GM12878 (cell line): ENCODE results near the gene TNFSF15. TPM values are rescaled to one million over a fixed set of nuclear protein-coding genes. Genes with fewer than 3 reads are reported as not detected.

Experiments used
- ATAC-seq: fragments of 200-7000 bp; cut with Tn5 transposase; 3 replicates; pipeline ENCODE4 v1.9.1; 2020; ENCODE audit warnings: mild to moderate bottlenecking, moderate library complexity
- BruUV-seq: library from RNA; stranded (reverse); fragments of 400-500 nt; replicated peaks from 2 replicates; lab custom pipeline; 2021; lab: Mats Ljungman, UMichigan
- CTCF ChIA-PET: fragments of 300-600 bp; sonication (Branson Sonifier 250); formaldehyde crosslinking; extraction: SDS; loops from one replicate; lab custom pipeline; 2021; ENCODE audit warnings: inconsistent platforms; lab: Yijun Ruan, JAX
- POLR2A ChIA-PET: fragments of 350-600 bp; formaldehyde crosslinking; extraction: SDS; loops from one replicate; lab custom pipeline; 2021; ENCODE audit warnings: inconsistent platforms; lab: Charles Lee
- RAD21 ChIA-PET: fragments of 300-600 bp; sonication (Branson Sonifier 250); formaldehyde crosslinking; loops from one replicate; lab custom pipeline; 2023; ENCODE audit warnings: antibody characterized with exemption; ENCODE audit not compliant: unreplicated experiment; lab: Charles Lee
- SMC1A ChIA-PET: fragments of 300-600 bp; sonication (Branson Sonifier 250); formaldehyde crosslinking; loops from one replicate; lab custom pipeline; 2023; ENCODE audit not compliant: unreplicated experiment, uncharacterized antibody; lab: Charles Lee
- DNase-seq: peaks from one replicate; pipeline ENCODE4 v3.0.0-alpha.2; 2011; ENCODE audit warnings: low read depth, low spot score
- FAIRE-seq: peaks from 3 replicates; lab custom pipeline; 2011; peaks lifted over from hg19 to GRCh38; lab: Jason Lieb, UNC
- H2AFZ ChIP-seq: 2 replicates; pipeline ENCODE4 v1.6.0; 2011; ENCODE audit warnings: low read depth, low read length, control low read depth; ENCODE audit not compliant: control insufficient read depth
- H3K27ac ChIP-seq: 2 replicates; pipeline ENCODE4 v1.5.1; 2011; ENCODE audit warnings: control low read depth; ENCODE audit not compliant: control insufficient read depth, insufficient read depth
- H3K27me3 ChIP-seq, 2 experiments: replicated peaks in 1 of 2; 2 replicates each; pipeline versions ENCODE4 v1.6.0 to v1.6.1; 2011; ENCODE audit warnings: low read length in 1 of 2; ENCODE audit not compliant: control insufficient read depth in 2 of 2, insufficient read depth in 2 of 2
- H3K36me3 ChIP-seq, 2 experiments: 2 replicates each; pipeline ENCODE4 v1.5.1; 2011; ENCODE audit warnings: low read length in 1 of 2; ENCODE audit not compliant: control insufficient read depth in 2 of 2, insufficient read depth in 2 of 2
- H3K4me1 ChIP-seq: 2 replicates; pipeline ENCODE4 v1.6.1; 2011; ENCODE audit warnings: mild to moderate bottlenecking, low read length, moderate library complexity, mixed read lengths; ENCODE audit not compliant: control insufficient read depth, insufficient read depth
- H3K4me2 ChIP-seq: 2 replicates; pipeline ENCODE4 v1.6.0; 2011; ENCODE audit warnings: control low read depth; ENCODE audit not compliant: control insufficient read depth, insufficient read depth
- H3K4me3 ChIP-seq: fragments of 200-600 bp; sonication (generic); 2 replicates; pipeline ENCODE4 v1.5.1; 2016
- H3K79me2 ChIP-seq: 2 replicates; pipeline ENCODE4 v1.6.0; 2011; ENCODE audit warnings: low read length; ENCODE audit not compliant: control insufficient read depth, insufficient read depth
- H3K9ac ChIP-seq: 2 replicates; pipeline ENCODE4 v1.8.0; 2011; ENCODE audit warnings: low read length, control low read depth, mixed read lengths; ENCODE audit not compliant: control insufficient read depth, insufficient read depth
- H3K9me3 ChIP-seq: replicated peaks from 3 replicates; pipeline ENCODE4 v1.5.1; 2011; ENCODE audit warnings: mild to moderate bottlenecking, low read length; ENCODE audit not compliant: control insufficient read depth, insufficient read depth
- H4K20me1 ChIP-seq: 2 replicates; pipeline ENCODE4 v1.6.0; 2011; ENCODE audit not compliant: control insufficient read depth, insufficient read depth
- CHD4 ChIP-seq: fragments of 200-600 bp; sonication (generic); IDR thresholded peaks from 2 replicates; pipeline ENCODE4 v1.6.1; 2016; ENCODE audit warnings: mild to moderate bottlenecking
- DPF2 ChIP-seq: fragments of 450-650 bp; IDR thresholded peaks from 2 replicates; pipeline ENCODE4 v1.6.1; 2017; ENCODE audit warnings: mild to moderate bottlenecking
- FOS ChIP-seq: IDR thresholded peaks from 3 replicates; pipeline ENCODE4 v1.6.1; 2011; ENCODE audit warnings: borderline replicate concordance; ENCODE audit not compliant: insufficient read length; ENCODE audit errors: extremely low read depth
- FOXK2 ChIP-seq: fragments of 450-650 bp; IDR thresholded peaks from 2 replicates; pipeline ENCODE4 v1.6.1; 2017; ENCODE audit warnings: mild to moderate bottlenecking, moderate library complexity
- HCFC1 ChIP-seq: fragments of 150-350 bp; IDR thresholded peaks from 2 replicates; pipeline ENCODE4 v1.6.1; 2014; ENCODE audit warnings: low read length
- IRF4 ChIP-seq: IDR thresholded peaks from 2 replicates; pipeline ENCODE4 v1.6.1; 2011; ENCODE audit warnings: low read depth, low read length
- NFYA ChIP-seq: IDR thresholded peaks from 2 replicates; pipeline ENCODE4 v1.6.1; 2011; ENCODE audit warnings: low read depth, mild to moderate bottlenecking, low read length, improper control_type of control experiment, borderline replicate concordance
- SMAD5 ChIP-seq: IDR thresholded peaks from 2 replicates; pipeline ENCODE4 v1.6.1; 2016; ENCODE audit warnings: antibody characterized with exemption, low read depth
- SMC3 ChIP-seq: IDR thresholded peaks from 2 replicates; pipeline ENCODE4 v1.6.1; 2011; ENCODE audit warnings: low read length, improper control_type of control experiment, borderline replicate concordance
- ZNF384 ChIP-seq: IDR thresholded peaks from 2 replicates; pipeline ENCODE4 v1.6.1; 2012; ENCODE audit warnings: low read depth, mild to moderate bottlenecking, low read length, improper control_type of control experiment, borderline replicate concordance
- ZSCAN29 ChIP-seq: fragments of 450-650 bp; IDR thresholded peaks from 2 replicates; pipeline ENCODE4 v1.6.1; 2017; ENCODE audit warnings: mild to moderate bottlenecking, moderate library complexity
- WGBS: methylation state at CpG from one replicate; pipeline ENCODE4 v1.1.6; 2016; ENCODE audit warnings: low lambda C conversion rate; ENCODE audit not compliant: insufficient replicate concordance, insufficient coverage; ENCODE audit errors: missing lambda C conversion rate; 5-methylcytosine and 5-hydroxymethylcytosine counted together
- in situ Hi-C: fragments of 300-500 bp; cut with MboI; formaldehyde crosslinking; loops from 9 replicates; pipeline ENCODE4 v1.14.3; 2018; ENCODE audit warnings: mixed read lengths
- intact Hi-C: fragments of 100-400 bp; cut with micrococcal nuclease; formaldehyde crosslinking; loops from one replicate; pipeline ENCODE4 v1.14.2; 2022; ENCODE audit not compliant: unreplicated experiment
- polyA plus RNA-seq, 11 experiments: library from polyadenylated mRNA; depleted of rRNA in 4 of 11; unstranded in 6 of 11; stranded (reverse) in 5 of 11; fragments of >200 nt; fragmentation: Nextera tagmentation in 4 of 11; fragmentation: Illumina TruSeq in 1 of 11; extraction: Ambion mirVana in 4 of 11; extraction: Trizol in 1 of 11; gene quantifications; 1 replicate in 1 of 11; 2 replicates in 10 of 11; pipeline versions ENCODE4 v1.2.1 to v1.2.3, GENCODE V29; 2011 to 2016; ENCODE audit warnings: inconsistent platforms in 2 of 11, missing spikeins in 2 of 11, low read depth in 1 of 11
- total RNA-seq, 4 experiments: library from RNA; depleted of rRNA in 3 of 4; stranded (reverse); fragments of >200 nt in 3 of 4; fragmentation: Illumina TruSeq in 1 of 4; extraction: Trizol in 1 of 4; gene quantifications; 2 replicates each; pipeline versions ENCODE4 v1.2.1 to v1.2.3, GENCODE V29; 2013 to 2021
- TF ChIP-seq, protein P1 (sequence below): fragments of 450-650 bp; IDR thresholded peaks from 2 replicates; pipeline ENCODE4 v1.6.1; 2014; ENCODE audit warnings: mild to moderate bottlenecking
- TF ChIP-seq, protein P2 (sequence below): fragments of 450-650 bp; formaldehyde crosslinking; IDR thresholded peaks from 2 replicates; pipeline ENCODE4 v1.4.0; 2022; ENCODE audit warnings: mild to moderate bottlenecking, moderate library complexity
- TF ChIP-seq, protein P3 (sequence below), 3 experiments: IDR thresholded peaks in 2 of 3; conservative IDR thresholded peaks in 1 of 3; 2 replicates each; pipeline ENCODE4 v1.5.1; 2011; ENCODE audit warnings: low read depth in 3 of 3, low read length in 3 of 3, mild to moderate bottlenecking in 3 of 3, control low read depth in 2 of 3, moderate library complexity in 2 of 3, inconsistent platforms in 1 of 3, mixed read lengths in 1 of 3; ENCODE audit not compliant: control insufficient read depth in 2 of 3, insufficient read depth in 1 of 3; ENCODE audit errors: extremely low read depth in 1 of 3
- TF ChIP-seq, protein P4 (sequence below): fragments of 450-650 bp; IDR thresholded peaks from 2 replicates; pipeline ENCODE4 v1.6.1; 2016; ENCODE audit warnings: mild to moderate bottlenecking
- TF ChIP-seq, protein P5 (sequence below): IDR thresholded peaks from 2 replicates; pipeline ENCODE4 v1.6.1; 2011; ENCODE audit warnings: borderline replicate concordance, low read depth, mild to moderate bottlenecking, moderate library complexity, low read length; ENCODE audit not compliant: insufficient read depth, poor library complexity, severe bottlenecking

Gene TNFSF15
- total and polyA plus RNA-seq, 10 of the 15 experiments (the other 5 are each of a cell fraction or from before 2014, with no cell fraction given), result 0.03 TPM; not detected in 9

DNA sequence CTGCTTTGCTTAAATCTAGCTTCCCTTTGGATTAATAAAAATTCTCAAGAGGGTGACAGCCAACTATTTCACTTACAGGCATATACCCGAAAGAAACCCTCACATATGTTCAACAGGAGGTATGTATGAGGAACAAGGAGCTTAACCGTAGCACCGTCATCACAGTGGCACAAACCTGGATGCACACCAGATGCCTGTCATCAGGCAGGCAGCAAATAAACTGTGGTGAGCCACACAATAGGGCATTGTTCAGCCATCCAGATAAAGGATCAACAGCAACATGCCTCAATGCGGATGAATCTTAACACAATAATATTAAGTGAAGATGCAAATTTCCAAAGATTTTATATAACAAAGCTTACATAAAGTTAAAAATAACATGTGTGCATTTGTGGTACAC, 5.5 kb upstream of the TNFSF15 start:
- no peak overlapping the region for H3K4me2 ChIP-seq
- whole genome bisulfite sequencing, result 60% methylated on average over 4 of the region's 4 CpGs
- no peak for DNase-seq
- TF ChIP-seq, protein P1, sequence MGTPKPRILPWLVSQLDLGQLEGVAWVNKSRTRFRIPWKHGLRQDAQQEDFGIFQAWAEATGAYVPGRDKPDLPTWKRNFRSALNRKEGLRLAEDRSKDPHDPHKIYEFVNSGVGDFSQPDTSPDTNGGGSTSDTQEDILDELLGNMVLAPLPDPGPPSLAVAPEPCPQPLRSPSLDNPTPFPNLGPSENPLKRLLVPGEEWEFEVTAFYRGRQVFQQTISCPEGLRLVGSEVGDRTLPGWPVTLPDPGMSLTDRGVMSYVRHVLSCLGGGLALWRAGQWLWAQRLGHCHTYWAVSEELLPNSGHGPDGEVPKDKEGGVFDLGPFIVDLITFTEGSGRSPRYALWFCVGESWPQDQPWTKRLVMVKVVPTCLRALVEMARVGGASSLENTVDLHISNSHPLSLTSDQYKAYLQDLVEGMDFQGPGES, result no peak
- no peak for TF ChIP-seq SMAD5
- no peak for TF ChIP-seq ZNF384
- TF ChIP-seq, protein P2, sequence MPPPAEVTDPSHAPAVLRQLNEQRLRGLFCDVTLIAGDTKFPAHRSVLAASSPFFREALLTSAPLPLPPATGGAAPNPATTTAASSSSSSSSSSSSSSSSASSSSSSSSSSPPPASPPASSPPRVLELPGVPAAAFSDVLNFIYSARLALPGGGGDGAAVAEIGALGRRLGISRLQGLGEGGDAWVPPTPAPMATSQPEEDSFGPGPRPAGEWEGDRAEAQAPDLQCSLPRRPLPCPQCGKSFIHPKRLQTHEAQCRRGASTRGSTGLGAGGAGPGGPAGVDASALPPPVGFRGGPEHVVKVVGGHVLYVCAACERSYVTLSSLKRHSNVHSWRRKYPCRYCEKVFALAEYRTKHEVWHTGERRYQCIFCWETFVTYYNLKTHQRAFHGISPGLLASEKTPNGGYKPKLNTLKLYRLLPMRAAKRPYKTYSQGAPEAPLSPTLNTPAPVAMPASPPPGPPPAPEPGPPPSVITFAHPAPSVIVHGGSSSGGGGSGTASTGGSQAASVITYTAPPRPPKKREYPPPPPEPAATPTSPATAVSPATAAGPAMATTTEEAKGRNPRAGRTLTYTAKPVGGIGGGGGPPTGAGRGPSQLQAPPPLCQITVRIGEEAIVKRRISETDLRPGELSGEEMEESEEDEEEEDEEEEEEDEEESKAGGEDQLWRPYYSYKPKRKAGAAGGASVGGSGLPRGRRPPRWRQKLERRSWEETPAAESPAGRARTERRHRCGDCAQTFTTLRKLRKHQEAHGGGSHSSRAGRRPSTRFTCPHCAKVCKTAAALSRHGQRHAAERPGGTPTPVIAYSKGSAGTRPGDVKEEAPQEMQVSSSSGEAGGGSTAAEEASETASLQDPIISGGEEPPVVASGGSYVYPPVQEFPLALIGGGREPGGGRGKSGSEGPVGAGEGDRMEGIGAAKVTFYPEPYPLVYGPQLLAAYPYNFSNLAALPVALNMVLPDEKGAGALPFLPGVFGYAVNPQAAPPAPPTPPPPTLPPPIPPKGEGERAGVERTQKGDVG (CRISPR knock-in tag), result no peak
- TF ChIP-seq FOXK2, result no peak
- TF ChIP-seq, protein P3, sequence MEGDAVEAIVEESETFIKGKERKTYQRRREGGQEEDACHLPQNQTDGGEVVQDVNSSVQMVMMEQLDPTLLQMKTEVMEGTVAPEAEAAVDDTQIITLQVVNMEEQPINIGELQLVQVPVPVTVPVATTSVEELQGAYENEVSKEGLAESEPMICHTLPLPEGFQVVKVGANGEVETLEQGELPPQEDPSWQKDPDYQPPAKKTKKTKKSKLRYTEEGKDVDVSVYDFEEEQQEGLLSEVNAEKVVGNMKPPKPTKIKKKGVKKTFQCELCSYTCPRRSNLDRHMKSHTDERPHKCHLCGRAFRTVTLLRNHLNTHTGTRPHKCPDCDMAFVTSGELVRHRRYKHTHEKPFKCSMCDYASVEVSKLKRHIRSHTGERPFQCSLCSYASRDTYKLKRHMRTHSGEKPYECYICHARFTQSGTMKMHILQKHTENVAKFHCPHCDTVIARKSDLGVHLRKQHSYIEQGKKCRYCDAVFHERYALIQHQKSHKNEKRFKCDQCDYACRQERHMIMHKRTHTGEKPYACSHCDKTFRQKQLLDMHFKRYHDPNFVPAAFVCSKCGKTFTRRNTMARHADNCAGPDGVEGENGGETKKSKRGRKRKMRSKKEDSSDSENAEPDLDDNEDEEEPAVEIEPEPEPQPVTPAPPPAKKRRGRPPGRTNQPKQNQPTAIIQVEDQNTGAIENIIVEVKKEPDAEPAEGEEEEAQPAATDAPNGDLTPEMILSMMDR (IDR thresholded peaks at IDR 0.05 in 2 of 3, conservative IDR thresholded peaks at IDR 0.05 in 1 of 3; ENCODE audit: control insufficient read depth in 2 of 3, extremely low read depth in 1 of 3, insufficient read depth in 1 of 3, low read depth in 3 of 3, low read length in 3 of 3), result no peak
- no peak for TF ChIP-seq HCFC1
- no peak for TF ChIP-seq CHD4
- TF ChIP-seq ZSCAN29, result no peak
- no peak for TF ChIP-seq DPF2
- TF ChIP-seq NFYA, result no peak
- no peak for TF ChIP-seq SMC3
- no peak for TF ChIP-seq FOS
- no peak for TF ChIP-seq IRF4
- TF ChIP-seq, protein P4, sequence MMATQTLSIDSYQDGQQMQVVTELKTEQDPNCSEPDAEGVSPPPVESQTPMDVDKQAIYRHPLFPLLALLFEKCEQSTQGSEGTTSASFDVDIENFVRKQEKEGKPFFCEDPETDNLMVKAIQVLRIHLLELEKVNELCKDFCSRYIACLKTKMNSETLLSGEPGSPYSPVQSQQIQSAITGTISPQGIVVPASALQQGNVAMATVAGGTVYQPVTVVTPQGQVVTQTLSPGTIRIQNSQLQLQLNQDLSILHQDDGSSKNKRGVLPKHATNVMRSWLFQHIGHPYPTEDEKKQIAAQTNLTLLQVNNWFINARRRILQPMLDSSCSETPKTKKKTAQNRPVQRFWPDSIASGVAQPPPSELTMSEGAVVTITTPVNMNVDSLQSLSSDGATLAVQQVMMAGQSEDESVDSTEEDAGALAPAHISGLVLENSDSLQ, result no peak
- TF ChIP-seq, protein P5, sequence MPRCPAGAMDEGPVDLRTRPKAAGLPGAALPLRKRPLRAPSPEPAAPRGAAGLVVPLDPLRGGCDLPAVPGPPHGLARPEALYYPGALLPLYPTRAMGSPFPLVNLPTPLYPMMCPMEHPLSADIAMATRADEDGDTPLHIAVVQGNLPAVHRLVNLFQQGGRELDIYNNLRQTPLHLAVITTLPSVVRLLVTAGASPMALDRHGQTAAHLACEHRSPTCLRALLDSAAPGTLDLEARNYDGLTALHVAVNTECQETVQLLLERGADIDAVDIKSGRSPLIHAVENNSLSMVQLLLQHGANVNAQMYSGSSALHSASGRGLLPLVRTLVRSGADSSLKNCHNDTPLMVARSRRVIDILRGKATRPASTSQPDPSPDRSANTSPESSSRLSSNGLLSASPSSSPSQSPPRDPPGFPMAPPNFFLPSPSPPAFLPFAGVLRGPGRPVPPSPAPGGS, result no peak

More for the DNA sequence above, 5.5 kb upstream of the TNFSF15 start:
- ChIA-PET SMC1A (interaction anchor here (1.0 kb wide), 2 partner anchors 13 to 204 kb away, joined by 3 read pairs; no protein-coding TSS in a partner anchor), RAD21 (no interaction called here), POLR2A (no interaction called here), CTCF (interaction anchor here (0.7 to 1.0 kb wide), 2 partner anchors 10 to 23 kb away, joined by 3 read pairs; no protein-coding TSS in a partner anchor)
- Histone ChIP-seq H3K27me3 (0 out of 4 replicates have a peak, but pooled peaks cover 0 to 3% of the 10 kb centered on the region in 2 experiments), H3K9me3 (no peaks in the 10 kb centered on the region), H3K27ac (no peak overlapping the region), H3K36me3 (no peaks in the 10 kb centered on the region), H4K20me1 (no peaks in the 10 kb centered on the region), H3K4me1 (peaks cover 7% of the 10 kb centered on the region), H3K79me2 (no peaks in the 10 kb centered on the region), H3K4me3 (no peak overlapping the region), H3K9ac (no peak overlapping the region), H2AFZ (no peak overlapping the region)
- no peak for ATAC-seq
- no peak for FAIRE-seq
- intact Hi-C loops, result no loop called here
- in situ Hi-C loops, result no loop called here
- BruUV-seq, result no TSS peak
